OCI-LY1 (cell line): Measurements from ENCODE around the gene BOD1.

ENCODE experiments used
- H2AFZ ChIP-seq: fragments of 200-600 bp; sonication (generic), shearing (Covaris generic); 2 replicates; pipeline ENCODE4 v1.6.0; 2014; ENCODE audit warnings: antibody characterized with exemption, mild to moderate bottlenecking, low read length
- H3F3A ChIP-seq: fragments of 200-600 bp; sonication (generic), shearing (Covaris generic); 2 replicates; pipeline ENCODE4 v1.6.0; 2014; ENCODE audit warnings: mild to moderate bottlenecking, antibody characterized with exemption, low read length, moderate library complexity; ENCODE audit not compliant: insufficient read depth
- H3K27ac ChIP-seq: fragments of 200-600 bp; sonication (generic); 2 replicates; pipeline ENCODE4 v1.5.1; 2014; ENCODE audit warnings: low read length, mixed run types, mild to moderate bottlenecking, low read depth; ENCODE audit not compliant: poor library complexity, severe bottlenecking
- H3K27me3 ChIP-seq: fragments of 200-600 bp; sonication (generic); 2 replicates; pipeline ENCODE4 v1.6.0; 2014; ENCODE audit warnings: antibody characterized with exemption, mild to moderate bottlenecking, low read length, moderate library complexity; ENCODE audit not compliant: insufficient read depth
- H3K36me3 ChIP-seq: fragments of 200-600 bp; sonication (generic); 2 replicates; pipeline ENCODE4 v1.6.1; 2014; ENCODE audit warnings: mild to moderate bottlenecking, antibody characterized with exemption, low read length, moderate library complexity, mixed read lengths; ENCODE audit not compliant: insufficient read depth
- H3K4me1 ChIP-seq: fragments of 200-600 bp; sonication (generic); 2 replicates; pipeline ENCODE4 v1.5.1; 2014; ENCODE audit warnings: mild to moderate bottlenecking, low read length, moderate library complexity; ENCODE audit not compliant: insufficient read depth, severe bottlenecking
- H3K4me2 ChIP-seq: fragments of 200-600 bp; sonication (generic), shearing (Covaris generic); 2 replicates; pipeline ENCODE4 v1.6.1; 2014; ENCODE audit warnings: low read length
- H3K4me3 ChIP-seq: fragments of 200-600 bp; sonication (generic); 2 replicates; pipeline ENCODE4 v1.5.1; 2014; ENCODE audit warnings: low read length, low read depth, mild to moderate bottlenecking, mixed read lengths; ENCODE audit not compliant: poor library complexity, severe bottlenecking
- H3K79me2 ChIP-seq: fragments of 200-600 bp; shearing (Covaris generic); 2 replicates; pipeline ENCODE4 v1.6.1; 2016; ENCODE audit warnings: mixed run types, low read length, mixed read lengths; ENCODE audit not compliant: insufficient read depth
- H3K9ac ChIP-seq: fragments of 200-600 bp; sonication (generic), shearing (Covaris generic); 2 replicates; pipeline ENCODE4 v1.6.1; 2014; ENCODE audit warnings: mild to moderate bottlenecking, low read length, mixed read lengths
- H3K9me2 ChIP-seq: fragments of 200-600 bp; sonication (generic), shearing (Covaris generic); 2 replicates; pipeline ENCODE4 v1.6.1; 2014; ENCODE audit warnings: low read depth, mild to moderate bottlenecking, low read length, mixed read lengths
- H3K9me3 ChIP-seq: fragments of 200-600 bp; shearing (Covaris generic); 2 replicates; pipeline ENCODE4 v1.6.1; 2014; ENCODE audit warnings: low read length, mixed read lengths
- H4K20me1 ChIP-seq: fragments of 200-600 bp; sonication (generic), shearing (Covaris generic); 2 replicates; pipeline ENCODE4 v1.6.0; 2016; ENCODE audit warnings: mild to moderate bottlenecking, low read length; ENCODE audit not compliant: insufficient read depth
- CTCF ChIP-seq: fragments of 200-600 bp; sonication (generic), shearing (Covaris generic); IDR thresholded peaks from 2 replicates; pipeline ENCODE4 v1.5.1; 2017; ENCODE audit warnings: mild to moderate bottlenecking, antibody characterized with exemption, low read length, moderate library complexity, mixed read lengths
- EZH2 ChIP-seq: fragments of 200-600 bp; sonication (generic), shearing (Covaris generic); IDR thresholded peaks from 2 replicates; pipeline ENCODE4 v1.8.0; 2017; ENCODE audit warnings: borderline replicate concordance, mixed run types, mild to moderate bottlenecking, antibody characterized with exemption, low read length, moderate library complexity, mixed read lengths

Gene BOD1

DNA sequence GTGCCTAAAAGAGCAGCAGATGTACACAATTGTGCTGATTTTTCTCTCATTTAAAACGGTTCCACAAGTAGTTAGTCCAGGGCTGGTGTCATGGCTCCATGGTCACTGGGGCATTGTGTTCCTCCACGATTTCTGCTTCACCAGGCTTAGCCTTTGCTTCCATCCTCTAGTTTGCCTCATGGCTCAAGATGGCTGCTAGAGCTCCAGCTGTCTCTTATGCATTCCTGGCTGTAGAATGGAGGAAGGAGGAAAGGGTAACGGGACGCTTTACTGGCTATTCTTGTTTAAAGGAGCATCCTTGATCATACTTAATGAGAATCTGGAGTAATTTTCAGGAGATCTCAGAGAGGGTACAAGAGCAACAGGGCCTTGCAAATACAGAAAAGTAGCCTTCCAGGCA is 47.7 kb downstream of the BOD1 start:
- H3K79me2 ChIP-seq = no peaks in the 10 kb centered on the region
- H3K9me3 ChIP-seq = no peaks in the 10 kb centered on the region
- peaks cover 5% of the 10 kb centered on the region; the same call in 1 of the 2 replicates for H3K27me3 ChIP-seq
- no peaks in the 10 kb centered on the region for H3K4me1 ChIP-seq
- no peak overlapping the region for H3K9ac ChIP-seq
- no peaks in the 10 kb centered on the region for H3K36me3 ChIP-seq
- no peaks in the 10 kb centered on the region for H4K20me1 ChIP-seq
- H2AFZ ChIP-seq = no peak overlapping the region
- H3K27ac ChIP-seq = no peak overlapping the region
- no peaks in the 10 kb centered on the region for H3K9me2 ChIP-seq
- H3F3A ChIP-seq = no peaks in the 10 kb centered on the region
- no peak for TF ChIP-seq EZH2
- TF ChIP-seq CTCF = no peak
- no peak overlapping the region for H3K4me2 ChIP-seq
- no peak overlapping the region for H3K4me3 ChIP-seq

- Histone ChIP-seq H3K27ac (no peak overlapping the region), H4K20me1 (no peaks in the 10 kb centered on the region), H3K4me2 (no peak overlapping the region), H3K9ac (no peak overlapping the region), H3K9me3 (no peaks in the 10 kb centered on the region), H2AFZ (no peak overlapping the region), H3F3A (no peaks in the 10 kb centered on the region), H3K9me2 (no peaks in the 10 kb centered on the region), H3K4me1 (no peaks in the 10 kb centered on the region), H3K79me2 (no peaks in the 10 kb centered on the region), H3K27me3 (peaks cover 5% of the 10 kb centered on the region; the same call in 1 of the 2 replicates), H3K36me3 (no peaks in the 10 kb centered on the region), H3K4me3 (no peak overlapping the region)
- TF ChIP-seq CTCF = no peak
- no peak for TF ChIP-seq EZH2
These were observed 48.3 kb downstream of the BOD1 start for GRCh38 chr5:173568128-173568527.

GRCh38 chr5:173567548-173567947 is 48.9 kb downstream of the BOD1 start:
- Histone ChIP-seq H3K9me2 (no peaks in the 10 kb centered on the region), H2AFZ (no peak overlapping the region), H4K20me1 (no peaks in the 10 kb centered on the region), H3F3A (no peaks in the 10 kb centered on the region), H3K4me2 (no peak overlapping the region), H3K27ac (no peak overlapping the region), H3K9ac (no peak overlapping the region), H3K4me1 (no peaks in the 10 kb centered on the region), H3K36me3 (no peaks in the 10 kb centered on the region), H3K4me3 (no peak overlapping the region), H3K79me2 (no peaks in the 10 kb centered on the region), H3K9me3 (no peaks in the 10 kb centered on the region), H3K27me3 (peaks cover 5% of the 10 kb centered on the region; the same call in 1 of the 2 replicates)
- TF ChIP-seq CTCF (no peak), EZH2 (no peak)
